Glomerular visceral epithelial cell (primary cell): ENCODE results near the gene NRL.

Experiments used
- DNase-seq: peaks from one replicate; pipeline ENCODE4 v3.0.0-alpha.2; 2016; ENCODE audit errors: extremely low spot score

The NRL gene

DNA sequence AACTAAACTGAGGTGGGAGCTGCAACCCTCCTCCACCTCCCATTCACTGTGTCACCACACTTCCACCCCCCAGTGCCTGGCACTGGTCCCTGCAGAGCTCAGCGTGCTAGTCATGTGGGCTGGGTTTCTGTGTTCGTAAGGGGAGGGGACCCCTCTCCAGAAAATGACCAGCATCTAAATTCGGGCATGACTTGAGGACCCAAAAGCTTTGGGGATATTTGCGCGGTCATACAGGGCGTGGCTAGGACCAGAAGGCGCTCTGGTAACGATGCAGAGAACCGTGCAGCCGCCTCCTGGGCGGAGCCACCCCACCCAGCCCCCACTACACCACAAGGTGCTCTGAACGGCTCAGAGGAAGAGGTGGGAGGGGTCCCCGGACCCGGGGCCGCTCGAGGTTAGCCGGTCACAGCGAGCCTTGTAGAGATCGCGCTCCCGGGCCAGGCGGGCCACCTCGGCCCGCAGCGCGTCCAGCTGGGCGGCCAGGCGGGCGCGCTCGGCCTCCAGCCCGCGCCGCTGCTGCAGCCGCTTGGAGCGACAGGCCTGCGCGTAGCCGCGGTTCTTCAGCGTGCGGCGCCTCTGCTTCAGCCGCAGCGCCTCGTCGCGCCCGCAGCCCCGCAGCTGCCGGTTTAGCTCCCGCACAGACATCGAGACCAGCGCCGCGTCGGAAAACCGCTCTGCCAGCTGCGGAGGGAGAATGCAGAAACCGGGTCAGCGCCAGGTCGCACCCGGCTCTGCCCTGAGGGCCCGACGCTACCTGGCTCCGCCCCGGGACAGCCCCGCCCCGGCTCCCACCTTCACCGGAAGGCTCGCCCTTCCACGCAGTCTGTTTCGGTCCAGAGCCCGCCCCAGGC lies 33.6 kb downstream of the NRL start:
- peak; percentile 26 for DNase-seq

DNA sequence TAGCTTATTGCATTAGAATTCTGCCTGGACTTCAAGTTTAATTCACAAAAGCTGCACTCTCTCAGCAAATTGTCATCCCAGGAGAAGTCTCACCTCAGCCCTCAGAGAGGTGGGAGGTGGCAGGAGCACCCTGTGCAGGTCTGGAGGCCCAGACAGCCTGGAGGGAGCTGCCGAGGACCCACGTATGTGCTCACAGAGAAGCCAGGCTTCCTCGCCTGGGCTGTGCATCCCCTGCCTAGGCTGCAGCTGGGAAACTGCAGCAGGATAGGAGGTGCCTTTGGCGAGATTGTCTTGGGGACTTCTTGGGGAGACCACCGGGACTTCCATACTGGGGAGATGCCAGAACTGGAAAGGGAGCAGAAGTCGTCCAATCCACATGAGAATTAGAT lies 34.6 kb downstream of the NRL start:
- DNase-seq, result no peak

DNA sequence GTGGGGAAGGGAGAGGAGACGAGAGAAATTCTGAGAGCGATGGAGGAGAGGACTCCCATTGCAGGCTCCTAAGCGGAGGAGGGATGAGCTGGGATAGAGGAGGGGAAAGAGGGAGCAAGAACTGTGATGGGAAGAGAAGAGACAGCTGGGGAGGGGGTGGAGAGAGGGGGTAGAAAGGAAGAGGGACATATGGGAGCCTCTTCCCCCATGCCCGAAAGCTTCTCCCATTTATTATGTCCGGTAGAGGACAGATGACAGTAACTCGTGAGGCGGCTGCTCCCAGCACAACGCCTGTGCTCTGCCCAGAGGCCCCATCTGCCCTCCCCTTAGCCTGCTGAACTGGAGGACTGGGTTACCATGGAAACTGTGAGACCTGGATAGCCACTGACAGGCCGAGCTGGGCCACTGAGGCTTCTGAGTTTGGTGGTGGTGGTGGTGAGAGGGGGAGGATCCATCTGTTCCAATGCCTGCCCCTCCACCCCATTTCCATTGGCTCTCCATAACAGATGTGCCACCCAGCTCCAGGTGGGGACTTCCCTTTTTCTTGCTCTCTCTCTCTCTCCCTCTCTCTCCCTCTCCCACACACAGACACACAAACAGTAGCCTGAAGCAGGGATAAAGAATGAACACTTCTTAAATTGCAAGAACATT lies 35.1 kb downstream of the NRL start:
- DNase-seq, result no peak

DNA sequence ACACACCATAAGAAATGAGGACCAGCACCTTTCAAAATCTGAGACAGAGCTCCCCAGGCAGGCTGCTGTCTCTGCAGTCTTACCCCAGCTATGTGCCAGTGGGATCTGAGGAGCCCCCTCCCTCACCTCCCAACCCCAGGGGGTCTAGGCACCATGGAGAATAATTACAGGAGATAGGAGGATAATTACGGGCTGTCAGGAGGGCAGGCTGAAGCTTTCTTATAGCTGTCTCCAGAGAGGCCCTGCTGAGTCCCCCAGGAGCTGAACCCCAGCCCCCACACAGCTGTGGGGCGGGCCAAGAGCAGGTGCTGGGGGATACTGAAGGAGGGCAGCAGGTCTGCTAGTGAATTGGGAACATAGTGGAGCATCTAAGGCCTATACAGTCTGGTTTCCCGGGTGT lies 36.6 kb downstream of the NRL start:
- DNase-seq, result no peak

DNA sequence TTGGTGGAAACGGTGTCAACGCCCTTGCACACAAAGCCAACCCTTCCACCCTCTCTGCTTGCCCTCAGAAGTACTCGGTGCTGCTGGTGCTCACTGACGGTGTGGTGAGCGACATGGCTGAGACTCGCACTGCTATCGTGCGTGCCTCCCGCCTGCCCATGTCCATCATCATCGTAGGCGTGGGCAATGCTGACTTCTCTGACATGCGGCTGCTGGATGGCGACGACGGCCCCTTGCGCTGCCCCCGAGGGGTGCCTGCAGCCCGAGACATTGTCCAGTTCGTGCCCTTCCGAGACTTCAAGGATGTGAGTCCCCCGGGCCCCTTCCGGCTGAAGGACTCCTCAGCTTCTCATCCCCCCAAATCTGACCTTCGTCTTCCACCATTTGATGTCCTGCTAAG lies 37.7 kb downstream of the NRL start:
- DNase-seq, result no peak

DNA sequence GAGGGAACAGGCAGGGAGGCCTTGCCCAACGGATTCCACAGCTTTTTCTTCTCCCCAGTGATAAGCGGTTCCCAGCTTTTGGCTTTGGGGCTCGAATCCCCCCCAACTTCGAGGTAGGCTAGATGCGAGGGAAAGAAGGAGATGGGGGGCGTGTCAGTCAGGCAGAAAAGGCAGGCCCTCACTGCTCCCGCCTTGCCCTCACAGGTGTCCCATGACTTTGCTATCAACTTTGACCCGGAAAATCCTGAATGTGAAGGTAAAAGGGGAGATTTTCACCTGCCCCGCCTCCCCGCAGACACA lies 38.5 kb downstream of the NRL start:
- DNase-seq, result no peak

DNA sequence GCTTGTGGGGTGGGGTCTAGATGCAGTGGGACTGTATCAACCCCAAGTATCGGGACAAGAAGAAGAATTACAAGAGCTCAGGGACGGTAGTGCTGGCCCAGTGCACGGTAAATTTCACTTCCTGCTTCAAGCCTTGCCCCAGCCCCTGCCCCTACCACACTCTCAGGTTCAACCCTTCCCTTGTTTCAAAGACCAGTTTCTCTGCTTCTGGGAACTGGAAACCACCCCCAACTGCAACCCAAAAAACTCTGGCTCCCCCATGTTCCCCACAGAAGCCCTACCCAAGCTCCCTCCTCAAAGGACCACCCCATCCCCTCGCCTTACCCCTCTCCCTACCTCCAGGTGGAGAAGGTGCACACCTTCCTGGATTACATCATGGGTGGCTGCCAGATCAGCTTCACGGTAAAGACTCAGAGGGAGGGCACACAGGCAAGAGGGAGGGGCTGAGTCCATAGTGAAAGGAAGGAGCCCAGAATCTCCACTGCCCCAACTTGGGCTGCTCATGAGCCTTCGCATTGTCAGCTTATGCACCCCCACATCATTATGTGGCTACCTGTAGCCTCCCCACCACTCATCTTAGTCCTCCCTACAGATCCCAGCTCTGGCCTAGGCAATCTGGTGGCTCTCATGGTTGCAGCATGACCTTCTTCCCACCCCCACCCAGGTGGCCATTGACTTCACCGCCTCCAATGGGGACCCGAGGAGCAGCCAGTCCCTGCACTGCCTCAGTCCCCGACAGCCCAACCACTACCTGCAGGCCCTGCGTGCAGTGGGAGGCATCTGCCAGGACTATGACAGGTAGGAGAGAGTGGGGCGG lies 39.1 kb downstream of the NRL start:
- no peak for DNase-seq

DNA sequence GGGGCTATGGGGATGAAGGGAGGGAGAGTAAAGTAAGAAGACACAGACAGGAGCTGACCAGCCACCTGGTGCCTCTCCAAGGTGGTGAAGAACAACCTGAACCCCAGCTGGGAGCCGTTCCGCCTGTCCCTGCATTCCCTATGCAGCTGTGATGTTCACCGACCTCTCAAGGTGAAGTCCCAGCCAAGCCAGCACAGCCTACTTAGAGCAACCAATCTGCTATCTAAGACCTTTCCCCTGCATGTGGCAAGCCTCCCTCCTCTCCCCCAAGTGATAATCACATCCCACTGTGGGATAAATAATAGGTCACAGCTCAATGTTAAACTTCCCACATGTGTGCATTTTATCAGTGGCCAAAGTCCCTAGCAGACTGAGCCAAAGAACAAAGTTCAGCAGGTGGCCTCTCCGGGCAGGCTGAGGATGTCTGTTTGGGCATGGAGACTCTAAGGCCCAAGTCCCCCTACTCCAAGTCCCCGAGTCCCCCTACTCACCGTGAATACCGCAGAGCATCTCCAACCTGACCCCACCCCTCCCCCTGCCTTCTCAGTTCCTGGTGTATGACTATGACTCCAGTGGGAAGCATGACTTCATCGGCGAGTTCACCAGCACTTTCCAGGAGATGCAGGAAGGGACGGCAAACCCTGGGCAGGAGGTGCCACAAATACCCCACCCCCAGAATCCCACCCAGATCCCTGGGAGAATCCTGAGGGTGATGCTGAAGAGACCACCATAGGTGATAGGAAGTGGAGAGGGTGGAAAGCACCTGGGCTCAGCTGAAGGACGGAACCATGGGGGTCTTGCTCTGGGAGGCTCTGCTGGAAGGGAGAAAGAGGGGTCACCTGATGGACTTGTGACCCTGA lies 39.9 kb downstream of the NRL start:
- no peak for DNase-seq

DNA sequence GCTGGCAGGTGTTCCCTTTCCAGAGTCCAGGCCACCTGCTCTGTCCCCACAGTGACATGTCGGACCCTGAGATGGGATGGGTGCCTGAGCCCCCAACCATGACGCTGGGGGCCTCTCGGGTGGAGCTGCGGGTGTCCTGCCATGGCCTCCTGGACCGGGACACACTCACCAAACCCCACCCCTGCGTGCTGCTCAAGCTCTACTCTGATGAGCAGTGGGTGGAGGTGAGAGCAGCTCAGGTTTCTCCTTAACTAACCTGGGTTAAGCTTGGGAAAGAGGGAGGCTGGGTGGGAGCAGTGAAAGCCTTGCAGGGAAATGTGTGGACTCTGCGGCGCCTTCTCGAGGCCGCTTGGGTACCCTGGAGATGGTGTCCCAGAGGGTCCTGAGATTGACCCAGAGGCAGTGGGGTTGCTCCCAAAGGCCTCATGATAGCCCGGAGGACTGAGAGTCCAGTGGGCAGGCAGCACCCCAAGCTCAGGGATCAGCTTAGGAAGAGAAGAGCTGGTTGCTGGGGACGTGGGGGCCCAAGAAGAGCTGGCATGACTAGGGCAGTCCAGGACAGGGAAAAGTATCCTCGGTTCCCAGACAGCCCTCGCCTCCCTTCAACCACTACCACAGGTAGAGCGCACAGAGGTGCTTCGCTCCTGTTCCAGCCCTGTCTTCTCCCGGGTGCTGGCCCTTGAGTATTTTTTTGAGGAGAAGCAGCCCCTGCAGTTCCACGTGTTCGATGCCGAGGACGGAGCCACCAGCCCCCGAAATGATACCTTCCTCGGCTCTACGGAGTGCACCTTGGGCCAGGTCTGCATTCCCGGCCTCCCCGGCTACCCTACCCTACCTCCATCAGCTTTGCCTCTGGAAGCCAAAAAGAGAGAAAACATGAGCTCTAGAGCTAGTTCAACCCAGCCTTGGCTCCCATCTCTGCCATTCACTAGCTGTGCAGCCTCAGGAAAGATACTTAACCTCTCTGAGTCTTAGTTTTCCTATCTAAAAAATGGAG lies 41.6 kb downstream of the NRL start:
- DNase-seq, result no peak

DNA sequence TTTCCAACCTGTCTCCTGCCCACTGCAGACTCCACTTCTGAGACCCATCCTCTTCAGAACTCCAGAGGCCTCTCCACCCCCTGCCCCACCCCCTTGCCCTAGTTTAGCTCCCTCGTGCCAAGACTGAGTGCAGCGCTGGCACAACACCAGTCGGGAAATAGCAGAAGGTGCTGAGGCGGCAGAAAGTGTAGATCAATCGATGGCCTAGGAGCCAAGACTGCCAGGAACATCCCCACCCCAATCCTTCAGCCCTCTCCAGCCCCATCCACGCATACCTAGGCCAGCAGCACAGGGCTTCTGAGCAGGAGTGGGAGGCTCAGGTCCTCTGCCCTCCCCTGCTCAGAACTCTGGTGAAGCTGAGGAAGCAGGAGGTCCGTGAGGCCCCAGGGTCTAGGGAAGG lies 42.3 kb downstream of the NRL start:
- DNase-seq, result no peak

DNA sequence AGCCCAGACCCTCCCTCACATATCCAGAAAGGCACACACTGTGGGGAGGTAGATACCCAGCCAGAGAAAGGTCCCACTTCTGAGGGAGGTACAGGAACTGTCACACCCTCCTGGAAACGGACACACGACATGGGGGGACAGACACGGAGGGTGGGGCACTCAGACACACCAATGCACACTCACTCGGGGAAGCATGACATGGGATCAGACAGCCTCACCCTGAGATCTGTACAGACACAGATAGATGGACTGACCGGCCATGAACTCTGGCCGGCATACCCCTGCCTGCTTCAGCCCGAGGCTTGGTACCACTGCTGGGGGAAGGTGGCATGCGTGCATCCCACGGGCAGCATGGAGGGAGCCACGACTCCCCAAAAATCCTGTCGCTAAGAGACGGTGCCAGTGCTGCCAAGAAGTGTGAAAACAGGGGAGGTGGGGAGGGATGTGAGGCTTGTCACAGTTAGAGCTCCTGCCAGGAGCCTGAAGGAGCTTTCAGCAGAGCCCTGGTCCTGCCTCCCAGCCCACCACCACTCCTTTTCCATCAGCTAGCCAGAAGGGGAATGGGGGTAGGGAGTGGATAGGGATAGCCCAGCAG lies 42.8 kb downstream of the NRL start:
- DNase-seq, result no peak

DNA sequence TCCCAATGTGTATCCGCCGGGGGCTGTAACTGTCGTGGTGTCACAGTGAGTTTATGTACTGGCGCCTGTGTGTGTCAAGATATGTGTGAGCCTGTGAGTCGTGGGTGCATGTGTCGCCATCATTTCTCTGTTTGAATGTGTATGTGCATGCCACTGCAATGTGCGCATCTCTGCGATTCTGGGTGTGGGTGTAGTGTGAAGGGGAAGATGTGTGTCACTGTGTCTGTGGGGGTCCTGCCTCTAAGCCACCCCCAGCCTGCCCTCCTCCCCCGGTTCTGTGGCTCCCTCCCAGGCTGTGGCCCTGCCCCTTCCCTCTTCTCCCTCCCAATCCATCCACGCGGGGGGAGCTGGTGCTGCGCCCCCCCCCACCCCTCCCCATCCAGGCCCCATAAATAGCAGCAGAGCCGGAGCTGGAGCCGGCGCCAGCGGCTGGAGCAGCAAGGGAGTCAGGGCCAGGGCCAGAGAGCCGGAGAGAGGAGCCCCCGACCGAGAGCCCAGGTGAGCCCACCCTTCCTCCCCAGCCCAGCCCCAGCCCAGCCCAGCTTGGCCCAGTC lies 43.5 kb downstream of the NRL start, which contains the start of gene CPNE6:
TSS of gene CPNE6 (plus strand) at position 419 of the 554 bp plus-strand sequence. CDS start 1,375 bp downstream, outside the sequence.
- DNase-seq, result no peak

DNA sequence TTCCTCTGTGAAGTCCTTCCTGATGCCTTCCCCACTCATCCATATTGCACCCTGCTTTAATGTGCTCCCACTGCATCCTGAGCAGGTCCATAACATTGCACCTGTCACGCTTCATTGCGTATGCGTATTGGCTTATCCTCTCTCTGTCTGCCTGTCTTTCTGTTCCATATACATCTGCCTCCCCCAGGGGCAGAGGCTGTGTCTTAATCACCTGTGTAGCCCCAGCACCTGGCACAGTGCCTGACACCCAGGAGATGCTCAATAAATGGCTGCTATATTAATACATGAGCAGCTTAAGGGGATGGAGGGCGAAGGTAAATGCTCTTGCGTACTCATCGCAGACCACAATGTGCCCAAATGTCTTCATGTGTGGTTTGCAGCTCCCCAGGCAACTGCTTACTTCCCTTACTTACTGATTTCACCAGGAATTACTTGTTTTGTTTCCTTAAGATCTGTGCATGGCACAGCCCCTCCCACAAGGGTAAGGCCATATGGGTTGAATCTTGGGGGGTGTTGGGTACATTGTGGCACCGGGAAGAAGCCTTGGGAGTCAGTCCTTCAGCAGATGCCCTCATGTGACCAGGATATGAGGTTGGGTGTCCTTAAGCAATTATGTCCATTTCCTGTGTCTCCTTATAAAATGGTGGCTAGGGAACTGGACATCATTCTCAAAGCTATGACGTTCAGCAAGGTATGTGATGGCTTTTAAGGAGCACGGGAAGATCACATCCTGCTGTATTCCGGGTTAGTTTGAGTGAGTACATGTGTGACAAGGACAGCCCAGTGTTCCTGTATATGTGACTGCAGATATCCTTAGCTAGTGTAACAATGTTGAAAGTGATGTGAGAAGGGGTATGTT lies 44.2 kb downstream of the NRL start:
- DNase-seq, result no peak

DNA sequence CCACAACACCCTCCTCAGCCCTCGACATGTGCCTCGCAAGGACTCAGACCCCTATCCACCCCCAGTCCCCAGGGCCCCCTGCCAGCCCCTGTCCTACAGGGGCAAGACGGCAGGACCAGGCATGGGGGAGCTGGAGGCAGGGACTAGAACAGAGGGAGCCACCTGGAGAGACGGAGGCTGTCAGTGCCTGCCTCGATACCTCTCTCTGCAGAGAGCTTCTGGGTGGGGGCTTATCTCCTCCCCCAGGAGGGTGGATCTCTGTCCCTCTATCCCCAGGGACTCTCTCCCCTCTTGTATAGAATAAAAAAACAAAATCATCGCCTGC lies 45.4 kb downstream of the NRL start:
- no peak for DNase-seq

DNA sequence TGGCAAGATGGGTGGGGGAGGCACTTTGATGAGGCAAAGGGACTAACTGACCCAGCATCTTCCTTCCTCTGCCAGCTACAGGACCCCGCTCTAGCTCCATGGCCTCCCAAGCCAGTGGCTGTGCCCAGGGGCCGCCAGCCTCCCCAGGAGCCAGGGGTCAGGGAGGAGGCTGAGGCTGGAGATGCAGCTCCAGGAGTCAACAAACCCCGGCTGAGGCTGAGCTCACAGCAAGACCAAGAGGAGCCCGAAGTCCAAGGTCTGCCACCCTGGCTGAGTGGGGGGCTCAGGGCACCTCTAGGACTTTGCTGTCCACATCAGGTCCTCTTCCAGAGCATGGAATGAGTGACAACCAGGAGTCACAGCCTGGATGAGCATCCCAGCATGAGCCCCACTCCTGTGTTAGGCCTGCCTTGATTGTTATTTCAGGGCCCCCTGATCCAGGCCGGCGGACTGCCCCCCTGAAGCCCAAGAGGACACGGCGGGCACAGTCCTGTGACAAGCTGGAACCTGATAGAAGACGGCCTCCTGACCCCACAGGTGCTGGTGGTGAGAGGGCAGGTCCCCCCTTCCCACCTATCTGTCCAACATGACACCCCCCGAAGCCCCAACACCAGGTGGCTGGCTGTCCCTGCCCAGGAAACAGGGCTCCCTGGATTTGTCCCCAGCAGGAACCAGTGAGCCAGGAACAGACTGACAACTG lies 45.9 kb downstream of the NRL start:
- DNase-seq, result no peak

DNA sequence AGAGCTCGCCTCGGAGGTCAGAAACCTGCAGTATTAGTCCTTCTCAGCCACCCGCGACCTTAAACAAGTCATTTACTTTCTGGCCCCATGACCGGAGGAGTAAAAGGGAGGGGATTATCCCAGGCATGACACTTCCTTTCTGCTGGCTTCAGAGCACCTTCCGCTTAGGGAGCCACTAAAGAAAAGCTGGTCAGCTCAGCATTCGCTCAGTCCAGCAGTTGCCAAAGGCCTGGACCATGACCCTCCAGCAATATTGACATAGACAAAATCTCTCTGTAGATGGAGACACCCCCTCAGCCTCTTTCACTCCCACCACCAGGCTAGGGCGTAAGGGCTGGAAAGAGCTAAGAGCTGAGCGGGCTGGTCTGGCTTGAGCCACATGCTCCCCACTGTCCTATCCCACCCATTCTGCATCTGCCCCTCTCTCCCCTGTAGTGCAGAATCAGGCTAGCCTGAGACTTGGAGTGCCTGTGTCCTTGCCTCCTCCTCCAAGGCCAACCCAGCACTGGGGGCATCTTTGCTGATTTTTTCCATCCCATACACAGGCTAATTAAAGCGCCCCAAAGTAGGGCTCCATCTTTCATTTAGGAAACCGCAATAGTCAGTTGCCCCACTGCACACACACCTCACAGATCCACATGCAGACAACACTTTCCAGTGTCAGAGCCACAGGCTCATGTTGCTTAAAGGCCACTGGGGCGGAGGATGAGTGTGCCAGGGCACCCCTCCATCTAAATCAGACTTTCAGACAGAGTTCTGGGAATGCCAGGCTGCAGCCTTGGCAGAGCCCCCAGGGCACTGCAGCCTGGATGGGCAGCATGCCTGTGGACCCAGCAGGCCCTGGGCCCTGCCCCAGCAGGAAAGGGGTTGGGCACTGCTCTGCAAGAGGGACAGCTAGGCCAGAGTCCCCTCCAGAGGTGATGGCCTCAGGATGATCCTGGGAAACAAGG lies 47.3 kb downstream of the NRL start:
- no peak for DNase-seq

DNA sequence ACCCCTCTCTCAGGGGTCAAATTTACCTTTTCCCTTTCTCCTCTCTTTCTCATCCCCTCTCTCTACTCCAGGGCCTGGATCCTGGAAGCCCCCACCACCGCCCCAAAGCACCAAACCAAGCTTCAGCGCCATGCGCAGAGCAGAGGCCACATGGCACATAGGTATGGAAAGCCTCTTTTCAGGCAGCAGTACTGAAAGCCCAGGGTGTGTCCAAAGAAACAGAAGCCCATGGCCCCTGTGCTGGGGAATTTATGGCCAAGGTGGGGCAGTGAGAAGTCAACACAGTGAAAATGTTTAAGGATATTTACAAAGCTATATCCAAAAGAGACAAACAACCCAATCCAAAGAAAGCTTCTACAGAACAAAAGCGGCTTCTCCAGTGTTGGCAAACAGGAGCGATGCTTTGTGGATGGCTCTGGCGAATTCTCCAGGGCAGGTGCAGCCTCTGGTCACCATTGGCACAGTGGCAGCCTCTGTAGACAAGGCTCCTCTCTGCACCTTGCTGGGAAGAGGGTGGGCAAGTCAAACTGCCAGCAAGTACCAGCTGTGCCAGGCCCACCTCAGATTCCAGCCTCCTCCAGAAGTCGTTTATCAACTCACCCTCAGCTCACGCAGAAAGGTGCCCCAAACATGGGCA lies 48.1 kb downstream of the NRL start:
- DNase-seq, result no peak
